Effector CD4-positive, alpha-beta T cell (primary cell): Measurements from ENCODE around the gene PRRG1.
"Not testable (repeated sequence)": the region's sequence is repeated elsewhere in the genome, so short reads cannot be mapped to it uniquely, and the experiment has no call there.

Experiments used
- DNase-seq: peaks from one replicate; pipeline ENCODE4 v3.0.0-alpha.2; 2020

PRRG1 gene

GRCh38 chrX:37378830-37379229 lies 29.7 kb downstream of the PRRG1 start:
- DNase-seq, result no peak

- DNase-seq, result no peak
These were observed 31.1 kb downstream of the PRRG1 start for GRCh38 chrX:37380256-37380655.

GRCh38 chrX:37380924-37381323 lies 31.8 kb downstream of the PRRG1 start:
- no peak for DNase-seq

- DNase-seq, result no peak
These were observed 34.1 kb downstream of the PRRG1 start for GRCh38 chrX:37383313-37383712.

GRCh38 chrX:37388413-37388812 lies 39.2 kb downstream of the PRRG1 start:
- no peak for DNase-seq

- DNase-seq, result no peak
These were observed 56.8 kb downstream of the PRRG1 start for GRCh38 chrX:37405956-37406355.

GRCh38 chrX:37407736-37408135 lies 58.6 kb downstream of the PRRG1 start:
- DNase-seq, result no peak

GRCh38 chrX:37409278-37409677 lies 60.1 kb downstream of the PRRG1 start:
- no peak for DNase-seq

- no peak for DNase-seq
These were observed 71.0 kb downstream of the PRRG1 start for GRCh38 chrX:37420185-37420584.

- no peak for DNase-seq
These were observed 71.6 kb downstream of the PRRG1 start for GRCh38 chrX:37420756-37421155.

- no peak for DNase-seq
These were observed 74.9 kb downstream of the PRRG1 start for GRCh38 chrX:37424000-37424429.

GRCh38 chrX:37425370-37425769 lies 76.2 kb downstream of the PRRG1 start:
- DNase-seq, result no peak

- not testable (repeated sequence) for DNase-seq
These were observed 79.8 kb downstream of the PRRG1 start for GRCh38 chrX:37428962-37429361.

- DNase-seq, result no peak
These were observed 85.2 kb downstream of the PRRG1 start for GRCh38 chrX:37434362-37434761.

GRCh38 chrX:37437160-37437559 lies 88.0 kb downstream of the PRRG1 start:
- DNase-seq, result no peak

GRCh38 chrX:37441377-37441776 lies 92.2 kb downstream of the PRRG1 start:
- no peak for DNase-seq

GRCh38 chrX:37445182-37445581 lies 96.0 kb downstream of the PRRG1 start:
- DNase-seq, result no peak

GRCh38 chrX:37453821-37454220 lies 104.7 kb downstream of the PRRG1 start:
- no peak for DNase-seq

- no peak for DNase-seq
These were observed 105.5 kb downstream of the PRRG1 start for GRCh38 chrX:37454537-37455285.

- no peak for DNase-seq
These were observed 106.2 kb downstream of the PRRG1 start for GRCh38 chrX:37455381-37455780.

GRCh38 chrX:37460285-37460684 lies 111.1 kb downstream of the PRRG1 start:
- DNase-seq, result not testable (repeated sequence)

- DNase-seq, result no peak
These were observed 113.2 kb downstream of the PRRG1 start for GRCh38 chrX:37462346-37462745.

GRCh38 chrX:37468124-37468739 lies 119.1 kb downstream of the PRRG1 start:
- DNase-seq, result no peak

- DNase-seq, result no peak
These were observed 121.5 kb downstream of the PRRG1 start for GRCh38 chrX:37470711-37471110.

- no peak for DNase-seq
These were observed 123.7 kb downstream of the PRRG1 start for GRCh38 chrX:37472836-37473235.
